GM13976 (cell line): ENCODE measurements around the gene CDK11A.

Source experiments
- DNase-seq: peaks from one replicate; pipeline ENCODE4 v3.0.0; 2012; ENCODE audit warnings: low spot score
- in situ Hi-C: fragments of 300-500 bp; cut with MboI; formaldehyde crosslinking; loops from one replicate; pipeline ENCODE4 v1.12.0; 2022; ENCODE audit warnings: low sequenced_read_pairs, mixed read lengths, inconsistent platforms; ENCODE audit not compliant: unreplicated experiment
- TF ChIP-seq, protein P1 (sequence below): IDR thresholded peaks from 2 replicates; pipeline ENCODE4 v1.5.1; 2012; ENCODE audit warnings: borderline replicate concordance, mild to moderate bottlenecking; ENCODE audit not compliant: insufficient read depth; ENCODE audit errors: extremely low read depth, missing control alignments, control extremely low read depth

CDK11A gene

GRCh38 chr1:1687846-1688245 is 36.3 kb downstream of the CDK11A start:
- in situ Hi-C loops = no loop called here
- TF ChIP-seq, protein P1, sequence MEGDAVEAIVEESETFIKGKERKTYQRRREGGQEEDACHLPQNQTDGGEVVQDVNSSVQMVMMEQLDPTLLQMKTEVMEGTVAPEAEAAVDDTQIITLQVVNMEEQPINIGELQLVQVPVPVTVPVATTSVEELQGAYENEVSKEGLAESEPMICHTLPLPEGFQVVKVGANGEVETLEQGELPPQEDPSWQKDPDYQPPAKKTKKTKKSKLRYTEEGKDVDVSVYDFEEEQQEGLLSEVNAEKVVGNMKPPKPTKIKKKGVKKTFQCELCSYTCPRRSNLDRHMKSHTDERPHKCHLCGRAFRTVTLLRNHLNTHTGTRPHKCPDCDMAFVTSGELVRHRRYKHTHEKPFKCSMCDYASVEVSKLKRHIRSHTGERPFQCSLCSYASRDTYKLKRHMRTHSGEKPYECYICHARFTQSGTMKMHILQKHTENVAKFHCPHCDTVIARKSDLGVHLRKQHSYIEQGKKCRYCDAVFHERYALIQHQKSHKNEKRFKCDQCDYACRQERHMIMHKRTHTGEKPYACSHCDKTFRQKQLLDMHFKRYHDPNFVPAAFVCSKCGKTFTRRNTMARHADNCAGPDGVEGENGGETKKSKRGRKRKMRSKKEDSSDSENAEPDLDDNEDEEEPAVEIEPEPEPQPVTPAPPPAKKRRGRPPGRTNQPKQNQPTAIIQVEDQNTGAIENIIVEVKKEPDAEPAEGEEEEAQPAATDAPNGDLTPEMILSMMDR = no peak
- peak; percentile 16 for DNase-seq

DNA sequence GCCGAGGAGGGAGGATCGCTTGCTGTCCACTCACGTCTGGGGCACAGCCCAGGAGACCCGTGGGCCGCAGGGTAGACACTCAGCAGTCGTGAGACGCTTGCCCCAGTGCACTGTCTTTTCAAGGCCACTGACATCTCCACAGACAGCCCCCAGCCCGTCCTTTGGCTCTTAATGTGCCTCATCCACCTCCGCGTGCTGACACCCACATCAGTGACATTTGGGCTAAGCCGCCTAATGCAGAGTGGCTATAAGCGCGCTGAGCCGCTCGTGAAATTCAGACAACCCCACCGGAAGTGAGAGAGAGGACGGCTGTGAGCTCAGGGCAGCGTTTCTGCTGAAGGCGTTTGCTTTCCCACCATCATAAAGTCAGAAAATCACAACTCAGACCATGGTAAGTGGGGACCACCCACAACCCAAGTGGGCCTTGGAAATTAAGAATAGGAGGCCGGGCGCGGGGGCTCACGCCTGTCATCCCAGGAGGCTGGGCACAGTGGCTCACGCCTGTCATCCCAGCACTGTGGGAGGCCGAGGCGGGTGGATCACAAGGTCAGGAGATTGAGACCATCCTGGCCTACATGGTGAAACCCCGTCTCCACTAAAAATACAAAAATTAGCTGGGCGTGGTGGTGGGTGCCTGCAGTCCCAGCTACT is 40.0 kb downstream of the CDK11A start:
- no peak for DNase-seq
- TF ChIP-seq, protein P1 = no peak
- in situ Hi-C loops = no loop called here

GRCh38 chr1:1683104-1683905 is 40.9 kb downstream of the CDK11A start:
- TF ChIP-seq, protein P1 = no peak
- in situ Hi-C loops = no loop called here
- DNase-seq = no peak

DNA sequence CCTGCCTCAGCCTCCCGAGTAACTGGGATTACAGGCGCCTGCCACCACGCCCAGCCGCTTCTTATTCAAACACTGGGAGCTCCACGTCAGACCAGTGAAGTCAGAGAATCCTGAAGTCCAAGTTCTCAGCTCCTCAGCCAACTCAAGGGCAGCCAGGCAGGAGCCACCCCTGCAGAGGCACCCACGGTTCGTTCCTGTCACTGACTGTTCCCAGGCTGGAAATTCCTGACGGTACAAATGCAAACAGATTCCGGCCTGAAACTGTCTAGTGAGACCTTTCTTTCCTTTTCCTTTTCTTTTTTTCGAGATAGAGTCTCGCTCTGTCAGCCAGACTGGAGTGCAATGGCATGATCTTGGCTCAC is 43.3 kb downstream of the CDK11A start:
- in situ Hi-C loops = no loop called here
- DNase-seq = no peak
- TF ChIP-seq, protein P1 = no peak

- DNase-seq = no peak
- TF ChIP-seq, protein P1 = no peak
- in situ Hi-C loops = no loop called here
These were observed 43.9 kb downstream of the CDK11A start for GRCh38 chr1:1680031-1680911.

DNA sequence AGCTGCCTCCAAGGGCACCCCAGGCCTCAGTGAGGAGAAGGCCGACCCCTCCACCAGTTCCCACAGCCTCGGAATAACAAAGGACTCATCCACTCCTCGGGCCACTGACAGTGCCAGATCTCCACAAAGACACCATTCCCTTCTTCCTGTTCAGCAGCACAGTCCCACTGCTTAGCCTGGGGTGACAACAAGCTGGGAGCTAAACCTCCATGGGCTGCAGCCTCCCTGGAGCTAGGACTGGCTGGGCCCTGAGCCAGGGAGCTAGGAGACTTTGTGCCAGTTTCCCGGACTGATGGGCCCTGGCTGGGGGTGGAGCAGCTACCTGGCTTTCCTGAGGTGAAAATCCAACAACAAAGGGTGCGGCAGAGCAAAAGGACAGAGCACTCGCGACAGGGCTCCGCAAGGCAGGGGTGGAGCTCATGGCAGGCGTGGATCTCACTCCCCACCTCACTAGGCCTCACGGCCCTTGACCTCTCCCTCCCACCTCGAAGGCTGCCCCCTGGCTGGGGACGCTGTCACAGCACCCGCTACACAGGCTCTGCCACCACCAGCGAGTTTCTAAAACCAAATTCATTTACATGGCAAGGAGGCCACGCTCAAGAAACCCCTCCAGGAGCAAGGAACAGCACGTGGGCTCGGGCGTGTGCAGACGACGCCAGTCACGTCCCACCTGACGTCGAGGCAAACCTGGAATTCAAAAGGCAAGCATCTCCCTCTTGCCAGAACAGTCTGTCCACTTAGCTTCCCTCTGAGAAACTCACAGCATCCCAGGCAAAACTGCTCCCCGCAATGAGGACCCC is 45.4 kb downstream of the CDK11A start:
- in situ Hi-C loops = no loop called here
- DNase-seq = peak; percentile 80

More for the DNA sequence above, 45.4 kb downstream of the CDK11A start:
- TF ChIP-seq, protein P1 = peak; percentile 55
